Liver (tissue), 9 donors: ENCODE measurements around the gene RAD51B. TPM values are rescaled to one million over a fixed set of nuclear protein-coding genes. Genes with fewer than 3 reads are reported as not detected.

ENCODE experiments used
- DNase-seq: peaks from one replicate; pipeline ENCODE4 v3.0.0-alpha.2; 2017; ENCODE audit warnings: low spot score
- H3K27ac ChIP-seq, 2 donors: one replicate each; pipeline ENCODE4 v1.7.0; 2013; ENCODE audit warnings: inconsistent platforms in 2 of 2, low read length in 2 of 2, control low read depth in 1 of 2, low read depth in 1 of 2, mild to moderate bottlenecking in 1 of 2
- H3K27me3 ChIP-seq, 4 donors: one replicate each; pipeline versions ENCODE4 v1.6.1 to v1.7.0; 2013; ENCODE audit warnings: low read length in 3 of 4, inconsistent platforms in 1 of 4, mild to moderate bottlenecking in 1 of 4, moderate library complexity in 1 of 4; ENCODE audit not compliant: control insufficient read depth in 4 of 4, insufficient read depth in 4 of 4
- H3K36me3 ChIP-seq, 4 donors: one replicate each; pipeline versions ENCODE4 v1.6.1 to v1.7.0; 2013; ENCODE audit warnings: low read length in 3 of 4, mild to moderate bottlenecking in 3 of 4, low read depth in 1 of 4, moderate library complexity in 1 of 4; ENCODE audit not compliant: control insufficient read depth in 4 of 4, insufficient read depth in 3 of 4
- H3K4me1 ChIP-seq, 4 donors: one replicate each; pipeline versions ENCODE4 v1.6.1 to v1.7.0; 2013; ENCODE audit warnings: low read length in 3 of 4, mild to moderate bottlenecking in 3 of 4, moderate library complexity in 1 of 4; ENCODE audit not compliant: control insufficient read depth in 4 of 4, insufficient read depth in 4 of 4
- H3K4me3 ChIP-seq, 3 donors: one replicate each; pipeline versions ENCODE4 v1.6.1 to v1.7.0; 2013; ENCODE audit warnings: low read length in 3 of 3, control low read depth in 1 of 3, low read depth in 1 of 3, mild to moderate bottlenecking in 1 of 3
- H3K9ac ChIP-seq, 2 donors: one replicate each; pipeline ENCODE4 v1.7.0; 2013; ENCODE audit warnings: low read length in 2 of 2, mild to moderate bottlenecking in 2 of 2, moderate library complexity in 2 of 2, control low read depth in 1 of 2, low read depth in 1 of 2
- H3K9me3 ChIP-seq, 4 donors: one replicate each; pipeline versions ENCODE4 v1.6.1 to v1.7.0; 2013; ENCODE audit warnings: low read length in 3 of 4; ENCODE audit not compliant: control insufficient read depth in 4 of 4
- EGR1 ChIP-seq, 2 donors: IDR thresholded peaks; 2 replicates each; pipeline ENCODE4 v1.6.1; 2016 to 2018; ENCODE audit warnings: antibody characterized with exemption in 2 of 2, low read depth in 2 of 2
- FOXA1 ChIP-seq: IDR thresholded peaks from 2 replicates; pipeline ENCODE4 v1.6.1; 2016; ENCODE audit warnings: antibody characterized with exemption
- FOXA2 ChIP-seq: IDR thresholded peaks from 2 replicates; pipeline ENCODE4 v1.6.1; 2016; ENCODE audit warnings: antibody characterized with exemption
- GABPA ChIP-seq, 2 donors: IDR thresholded peaks in 1 of 2; conservative IDR thresholded peaks in 1 of 2; 2 replicates each; pipeline ENCODE4 v1.6.1; 2016; ENCODE audit warnings: antibody characterized with exemption in 2 of 2, mild to moderate bottlenecking in 1 of 2, moderate library complexity in 1 of 2
- HNF4A ChIP-seq, 2 donors: conservative IDR thresholded peaks; 2 replicates each; pipeline ENCODE4 v1.6.1; 2016; ENCODE audit warnings: antibody characterized with exemption in 2 of 2, mild to moderate bottlenecking in 2 of 2
- HNF4G ChIP-seq: IDR thresholded peaks from 2 replicates; pipeline ENCODE4 v1.6.1; 2016; ENCODE audit warnings: antibody characterized with exemption
- JUND ChIP-seq, 2 donors: IDR thresholded peaks; 2 replicates each; pipeline ENCODE4 v1.6.1; 2016; ENCODE audit warnings: antibody characterized with exemption in 2 of 2
- NR2F2 ChIP-seq: IDR thresholded peaks from 2 replicates; pipeline ENCODE4 v1.6.1; 2016; ENCODE audit warnings: antibody characterized with exemption
- RAD21 ChIP-seq, 2 donors: IDR thresholded peaks; 2 replicates each; pipeline ENCODE4 v1.6.1; 2016; ENCODE audit warnings: antibody characterized with exemption in 2 of 2, mild to moderate bottlenecking in 2 of 2
- RXRA ChIP-seq, 2 donors: IDR thresholded peaks; 2 replicates each; pipeline ENCODE4 v1.6.1; 2017 to 2018; ENCODE audit warnings: antibody characterized with exemption in 2 of 2, mild to moderate bottlenecking in 1 of 2
- SP1 ChIP-seq: IDR thresholded peaks from 2 replicates; pipeline ENCODE4 v1.6.1; 2018; ENCODE audit warnings: antibody characterized with exemption, mild to moderate bottlenecking
- TAF1 ChIP-seq: conservative IDR thresholded peaks from 2 replicates; pipeline ENCODE4 v1.6.1; 2016; ENCODE audit warnings: antibody characterized with exemption, mild to moderate bottlenecking
- YY1 ChIP-seq: IDR thresholded peaks from 2 replicates; pipeline ENCODE4 v1.6.1; 2016; ENCODE audit warnings: antibody characterized with exemption, mild to moderate bottlenecking
- WGBS: extraction: QIAGEN DNeasy Blood & Tissue Kit; methylation state at CpG from one replicate; pipeline ENCODE4 v1.1.7; 2013; 5-methylcytosine and 5-hydroxymethylcytosine counted together
- polyA plus RNA-seq, 2 donors: library from polyadenylated mRNA; stranded (reverse) in 1 of 2; unstranded in 1 of 2; fragments of 200-250 nt in 1 of 2; fragments of >200 nt in 1 of 2; fragmentation: Nextera tagmentation in 1 of 2; extraction: Ambion mirVana in 1 of 2; gene quantifications; one replicate each; pipeline versions ENCODE4 v1.2.1 to v1.2.3, GENCODE V29; 2013 to 2015
- total RNA-seq, 2 donors: library from RNA; depleted of rRNA; stranded (reverse); fragments of >200 nt; gene quantifications; one replicate each; pipeline ENCODE4 v1.2.3, GENCODE V29; 2014
- TF ChIP-seq, protein P1 (sequence below): IDR thresholded peaks from 2 replicates; pipeline ENCODE4 v1.6.1; 2016; ENCODE audit warnings: antibody characterized with exemption
- TF ChIP-seq, protein P2 (sequence below): IDR thresholded peaks from 2 replicates; pipeline ENCODE4 v1.6.1; 2016; ENCODE audit warnings: antibody characterized with exemption, mild to moderate bottlenecking
- TF ChIP-seq, protein P3 (sequence below): fragments of 150-350 bp; IDR thresholded peaks from 2 replicates; pipeline ENCODE4 v1.5.1; 2017; ENCODE audit warnings: improper control_type of control experiment, low read depth, low read length; ENCODE audit not compliant: missing input control
- TF ChIP-seq, protein P4 (sequence below): IDR thresholded peaks from 2 replicates; pipeline ENCODE4 v1.6.1; 2016; ENCODE audit warnings: antibody characterized with exemption
- TF ChIP-seq, protein P5 (sequence below): IDR thresholded peaks from 2 replicates; pipeline ENCODE4 v1.6.1; 2016; ENCODE audit warnings: antibody characterized with exemption
- donor health status: healthy.
- donor health status: healthy.
- donor health status: healthy.
- donor health status: healthy.
- donor health status: healthy.

The RAD51B gene
- total and polyA plus RNA-seq, 4 donors = 0.81 to 12.9 (median 2.4) TPM

DNA sequence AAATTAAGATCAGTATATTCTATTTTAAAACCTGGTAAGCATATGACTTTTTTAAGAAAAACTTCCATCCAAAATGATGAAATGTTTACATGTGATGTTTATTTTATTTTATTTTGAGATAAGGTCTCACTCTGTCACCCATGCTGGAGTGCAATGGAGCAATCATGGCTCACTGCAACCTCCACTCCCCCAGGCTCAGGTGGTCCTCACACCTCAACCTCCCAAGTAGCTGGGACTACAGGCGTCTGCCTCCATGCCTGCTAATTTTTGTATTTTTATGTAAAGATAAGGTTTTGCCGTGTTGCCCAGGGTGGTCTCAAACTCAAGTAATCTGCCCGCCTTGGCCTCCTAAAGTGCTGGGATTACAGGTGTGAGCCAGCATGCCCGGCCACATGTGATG, 831.5 kb downstream of the RAD51B start:
- DNase-seq = peak; percentile 20
- H3K27me3 ChIP-seq = no peaks in the 10 kb centered on the region
- H3K36me3 ChIP-seq = no peaks in the 10 kb centered on the region
- H3K27ac ChIP-seq = peak overlapping the region; percentile 71 to 76
- H3K4me1 ChIP-seq = peaks cover 4 to 30% (median 18%) of the 10 kb centered on the region in 4 donors
- H3K9ac ChIP-seq = no peak overlapping the region
- TF ChIP-seq TAF1 = no peak
- TF ChIP-seq GABPA (IDR thresholded peaks at IDR 0.05 in 1 of 2, conservative IDR thresholded peaks at IDR 0.05 in 1 of 2) = no peak
- TF ChIP-seq NR2F2 = no peak
- TF ChIP-seq RAD21 (IDR thresholded peaks at IDR 0.05) = peak in 1 of 2 donors; percentile 28
- no peak for TF ChIP-seq EGR1 (IDR thresholded peaks at IDR 0.05; ENCODE audit: low read depth in 2 of 2)
- TF ChIP-seq, protein P1, sequence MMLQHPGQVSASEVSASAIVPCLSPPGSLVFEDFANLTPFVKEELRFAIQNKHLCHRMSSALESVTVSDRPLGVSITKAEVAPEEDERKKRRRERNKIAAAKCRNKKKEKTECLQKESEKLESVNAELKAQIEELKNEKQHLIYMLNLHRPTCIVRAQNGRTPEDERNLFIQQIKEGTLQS = no peak
- TF ChIP-seq YY1 = peak; percentile 43
- TF ChIP-seq RXRA (IDR thresholded peaks at IDR 0.05) = peak in 1 of 2 donors; percentile 42
- TF ChIP-seq SP1 = no peak
- TF ChIP-seq, protein P2, sequence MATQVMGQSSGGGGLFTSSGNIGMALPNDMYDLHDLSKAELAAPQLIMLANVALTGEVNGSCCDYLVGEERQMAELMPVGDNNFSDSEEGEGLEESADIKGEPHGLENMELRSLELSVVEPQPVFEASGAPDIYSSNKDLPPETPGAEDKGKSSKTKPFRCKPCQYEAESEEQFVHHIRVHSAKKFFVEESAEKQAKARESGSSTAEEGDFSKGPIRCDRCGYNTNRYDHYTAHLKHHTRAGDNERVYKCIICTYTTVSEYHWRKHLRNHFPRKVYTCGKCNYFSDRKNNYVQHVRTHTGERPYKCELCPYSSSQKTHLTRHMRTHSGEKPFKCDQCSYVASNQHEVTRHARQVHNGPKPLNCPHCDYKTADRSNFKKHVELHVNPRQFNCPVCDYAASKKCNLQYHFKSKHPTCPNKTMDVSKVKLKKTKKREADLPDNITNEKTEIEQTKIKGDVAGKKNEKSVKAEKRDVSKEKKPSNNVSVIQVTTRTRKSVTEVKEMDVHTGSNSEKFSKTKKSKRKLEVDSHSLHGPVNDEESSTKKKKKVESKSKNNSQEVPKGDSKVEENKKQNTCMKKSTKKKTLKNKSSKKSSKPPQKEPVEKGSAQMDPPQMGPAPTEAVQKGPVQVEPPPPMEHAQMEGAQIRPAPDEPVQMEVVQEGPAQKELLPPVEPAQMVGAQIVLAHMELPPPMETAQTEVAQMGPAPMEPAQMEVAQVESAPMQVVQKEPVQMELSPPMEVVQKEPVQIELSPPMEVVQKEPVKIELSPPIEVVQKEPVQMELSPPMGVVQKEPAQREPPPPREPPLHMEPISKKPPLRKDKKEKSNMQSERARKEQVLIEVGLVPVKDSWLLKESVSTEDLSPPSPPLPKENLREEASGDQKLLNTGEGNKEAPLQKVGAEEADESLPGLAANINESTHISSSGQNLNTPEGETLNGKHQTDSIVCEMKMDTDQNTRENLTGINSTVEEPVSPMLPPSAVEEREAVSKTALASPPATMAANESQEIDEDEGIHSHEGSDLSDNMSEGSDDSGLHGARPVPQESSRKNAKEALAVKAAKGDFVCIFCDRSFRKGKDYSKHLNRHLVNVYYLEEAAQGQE = no peak
- peak; percentile 50 for TF ChIP-seq FOXA2
- TF ChIP-seq, protein P3, sequence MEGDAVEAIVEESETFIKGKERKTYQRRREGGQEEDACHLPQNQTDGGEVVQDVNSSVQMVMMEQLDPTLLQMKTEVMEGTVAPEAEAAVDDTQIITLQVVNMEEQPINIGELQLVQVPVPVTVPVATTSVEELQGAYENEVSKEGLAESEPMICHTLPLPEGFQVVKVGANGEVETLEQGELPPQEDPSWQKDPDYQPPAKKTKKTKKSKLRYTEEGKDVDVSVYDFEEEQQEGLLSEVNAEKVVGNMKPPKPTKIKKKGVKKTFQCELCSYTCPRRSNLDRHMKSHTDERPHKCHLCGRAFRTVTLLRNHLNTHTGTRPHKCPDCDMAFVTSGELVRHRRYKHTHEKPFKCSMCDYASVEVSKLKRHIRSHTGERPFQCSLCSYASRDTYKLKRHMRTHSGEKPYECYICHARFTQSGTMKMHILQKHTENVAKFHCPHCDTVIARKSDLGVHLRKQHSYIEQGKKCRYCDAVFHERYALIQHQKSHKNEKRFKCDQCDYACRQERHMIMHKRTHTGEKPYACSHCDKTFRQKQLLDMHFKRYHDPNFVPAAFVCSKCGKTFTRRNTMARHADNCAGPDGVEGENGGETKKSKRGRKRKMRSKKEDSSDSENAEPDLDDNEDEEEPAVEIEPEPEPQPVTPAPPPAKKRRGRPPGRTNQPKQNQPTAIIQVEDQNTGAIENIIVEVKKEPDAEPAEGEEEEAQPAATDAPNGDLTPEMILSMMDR = no peak
- no peak for TF ChIP-seq JUND (IDR thresholded peaks at IDR 0.05)
- no peak for TF ChIP-seq FOXA1
- no peak for TF ChIP-seq HNF4A (conservative IDR thresholded peaks at IDR 0.05)
- TF ChIP-seq, protein P4, sequence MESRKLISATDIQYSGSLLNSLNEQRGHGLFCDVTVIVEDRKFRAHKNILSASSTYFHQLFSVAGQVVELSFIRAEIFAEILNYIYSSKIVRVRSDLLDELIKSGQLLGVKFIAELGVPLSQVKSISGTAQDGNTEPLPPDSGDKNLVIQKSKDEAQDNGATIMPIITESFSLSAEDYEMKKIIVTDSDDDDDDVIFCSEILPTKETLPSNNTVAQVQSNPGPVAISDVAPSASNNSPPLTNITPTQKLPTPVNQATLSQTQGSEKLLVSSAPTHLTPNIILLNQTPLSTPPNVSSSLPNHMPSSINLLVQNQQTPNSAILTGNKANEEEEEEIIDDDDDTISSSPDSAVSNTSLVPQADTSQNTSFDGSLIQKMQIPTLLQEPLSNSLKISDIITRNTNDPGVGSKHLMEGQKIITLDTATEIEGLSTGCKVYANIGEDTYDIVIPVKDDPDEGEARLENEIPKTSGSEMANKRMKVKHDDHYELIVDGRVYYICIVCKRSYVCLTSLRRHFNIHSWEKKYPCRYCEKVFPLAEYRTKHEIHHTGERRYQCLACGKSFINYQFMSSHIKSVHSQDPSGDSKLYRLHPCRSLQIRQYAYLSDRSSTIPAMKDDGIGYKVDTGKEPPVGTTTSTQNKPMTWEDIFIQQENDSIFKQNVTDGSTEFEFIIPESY = no peak
- no peak for TF ChIP-seq HNF4G
- TF ChIP-seq, protein P5, sequence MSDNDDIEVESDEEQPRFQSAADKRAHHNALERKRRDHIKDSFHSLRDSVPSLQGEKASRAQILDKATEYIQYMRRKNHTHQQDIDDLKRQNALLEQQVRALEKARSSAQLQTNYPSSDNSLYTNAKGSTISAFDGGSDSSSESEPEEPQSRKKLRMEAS = no peak
- WGBS = 95% methylated on average over 4 of the region's 4 CpGs
- no peak overlapping the region for H3K4me3 ChIP-seq
- H3K9me3 ChIP-seq = no peaks in the 10 kb centered on the region
